Fibroblast of villous mesenchyme (primary cell): ENCODE measurements around the gene TCOF1. TPM values are rescaled to one million over a fixed set of nuclear protein-coding genes. Genes with fewer than 3 reads are reported as not detected.

Source experiments
- DNase-seq: peaks from one replicate; pipeline ENCODE4 v3.0.0-alpha.2; 2010; ENCODE audit warnings: low read depth
- H3K4me3 ChIP-seq: 2 replicates; pipeline ENCODE4 v1.5.1; 2011; ENCODE audit warnings: low read depth, mild to moderate bottlenecking, low read length
- total RNA-seq: library from RNA; depleted of rRNA; stranded (reverse); fragments of >200 nt; gene quantifications from 2 replicates; pipeline ENCODE4 v1.2.3, GENCODE V29; 2012
- TF ChIP-seq, protein P1 (sequence below): IDR thresholded peaks from 2 replicates; pipeline ENCODE4 v1.5.1; 2012; ENCODE audit warnings: low read depth, mild to moderate bottlenecking, low read length; ENCODE audit not compliant: insufficient read depth

The TCOF1 gene
- total RNA-seq, 1 donor: 23.7 TPM

DNA sequence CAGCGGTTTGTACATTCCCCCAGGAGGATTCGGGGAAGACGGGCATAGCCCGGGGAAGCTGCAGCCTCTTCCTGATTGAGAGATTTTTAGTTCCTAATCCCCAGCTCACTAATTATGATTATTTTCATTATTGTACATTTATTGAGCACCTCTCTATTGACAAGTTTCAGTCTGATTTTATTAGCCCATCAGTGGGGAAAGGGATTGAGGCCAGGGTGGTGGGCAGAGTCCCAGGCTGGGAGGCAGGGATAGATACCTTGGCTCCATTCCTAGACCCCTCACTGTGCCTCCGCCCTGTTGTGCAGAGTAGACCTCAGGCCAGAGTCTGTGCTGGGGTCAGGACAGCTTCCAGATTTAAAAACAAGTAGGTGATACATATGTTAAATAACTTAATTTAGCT is 27.2 kb downstream of the TCOF1 start:
- TF ChIP-seq, protein P1, sequence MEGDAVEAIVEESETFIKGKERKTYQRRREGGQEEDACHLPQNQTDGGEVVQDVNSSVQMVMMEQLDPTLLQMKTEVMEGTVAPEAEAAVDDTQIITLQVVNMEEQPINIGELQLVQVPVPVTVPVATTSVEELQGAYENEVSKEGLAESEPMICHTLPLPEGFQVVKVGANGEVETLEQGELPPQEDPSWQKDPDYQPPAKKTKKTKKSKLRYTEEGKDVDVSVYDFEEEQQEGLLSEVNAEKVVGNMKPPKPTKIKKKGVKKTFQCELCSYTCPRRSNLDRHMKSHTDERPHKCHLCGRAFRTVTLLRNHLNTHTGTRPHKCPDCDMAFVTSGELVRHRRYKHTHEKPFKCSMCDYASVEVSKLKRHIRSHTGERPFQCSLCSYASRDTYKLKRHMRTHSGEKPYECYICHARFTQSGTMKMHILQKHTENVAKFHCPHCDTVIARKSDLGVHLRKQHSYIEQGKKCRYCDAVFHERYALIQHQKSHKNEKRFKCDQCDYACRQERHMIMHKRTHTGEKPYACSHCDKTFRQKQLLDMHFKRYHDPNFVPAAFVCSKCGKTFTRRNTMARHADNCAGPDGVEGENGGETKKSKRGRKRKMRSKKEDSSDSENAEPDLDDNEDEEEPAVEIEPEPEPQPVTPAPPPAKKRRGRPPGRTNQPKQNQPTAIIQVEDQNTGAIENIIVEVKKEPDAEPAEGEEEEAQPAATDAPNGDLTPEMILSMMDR: no peak
- no peak overlapping the region for H3K4me3 ChIP-seq
- no peak for DNase-seq

DNA sequence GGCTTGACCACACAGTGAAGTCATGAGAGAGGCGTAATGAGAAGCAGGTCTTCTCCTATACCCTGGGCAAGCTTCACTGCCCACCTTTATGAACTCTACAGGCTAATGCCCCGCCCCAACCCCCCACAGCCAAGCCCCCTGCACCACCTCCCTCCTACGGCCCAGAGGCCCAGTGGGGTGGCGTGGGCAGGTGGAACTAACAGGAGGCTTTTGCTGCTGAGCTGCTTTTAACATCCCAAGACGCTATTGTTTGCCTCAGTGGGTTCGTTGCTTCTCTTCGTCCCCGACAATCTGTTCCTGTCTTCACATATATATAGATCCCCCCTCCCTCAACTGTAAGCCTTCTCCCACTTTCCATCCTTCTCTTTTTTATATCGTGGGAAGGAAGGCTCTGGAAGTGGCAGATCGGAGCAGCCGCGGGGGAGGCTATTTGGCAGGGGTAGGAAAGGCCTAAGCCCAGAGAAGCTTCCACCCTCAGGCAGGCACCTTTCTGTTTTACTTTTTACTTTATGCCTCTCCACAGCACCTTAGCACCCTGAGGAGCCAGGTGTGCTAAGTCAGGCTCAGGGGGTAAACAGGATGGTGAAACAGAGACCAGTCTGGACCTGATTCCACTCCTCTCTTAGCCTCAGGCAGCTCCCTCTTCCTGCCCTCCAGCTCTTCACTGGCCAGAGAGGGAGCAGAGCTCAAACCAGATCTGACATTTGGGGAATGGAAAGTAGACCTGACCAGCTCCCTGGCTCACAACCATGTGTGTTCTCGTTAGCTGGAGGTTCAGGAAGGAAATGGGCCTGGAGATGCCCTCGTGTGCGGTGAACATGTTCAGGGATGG is 28.7 kb downstream of the TCOF1 start:
- no peak for DNase-seq
- no peak overlapping the region for H3K4me3 ChIP-seq
- TF ChIP-seq, protein P1: no peak

DNA sequence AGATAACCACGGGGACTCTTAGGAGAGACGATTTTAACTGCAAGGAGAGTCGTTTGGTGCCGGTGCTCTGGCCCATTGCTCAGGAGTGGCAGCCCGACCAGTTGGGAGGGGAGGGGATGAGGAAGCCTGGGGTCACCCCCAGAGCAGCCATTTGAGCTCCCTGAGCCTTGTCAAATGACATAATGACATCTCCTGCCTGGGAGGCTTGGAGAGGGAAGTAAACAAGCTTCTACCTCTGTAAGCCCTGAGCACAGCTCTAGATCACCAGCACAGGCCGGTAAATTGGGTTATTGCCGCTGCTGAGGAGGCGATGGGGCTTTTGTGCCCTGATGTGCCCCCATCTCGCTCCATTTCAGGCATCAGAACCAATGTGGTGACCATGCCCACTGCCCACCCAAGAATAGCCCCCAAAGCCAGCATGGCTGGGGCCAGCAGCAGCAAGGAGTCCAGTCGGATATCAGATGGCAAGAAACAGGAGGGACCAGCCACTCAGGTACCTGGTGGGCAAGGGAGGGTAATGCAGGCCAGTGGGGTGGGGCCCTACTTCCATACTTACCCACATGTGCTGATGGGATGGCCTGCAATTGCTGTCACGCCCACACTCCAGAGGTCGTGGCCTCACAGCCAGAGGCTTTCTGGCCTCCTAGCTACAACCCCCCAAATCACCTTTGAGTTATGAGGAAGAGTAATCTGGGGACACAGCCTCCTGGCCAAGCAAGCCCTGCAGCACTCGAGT is 32.2 kb downstream of the TCOF1 start:
- DNase-seq: no peak
- H3K4me3 ChIP-seq: no peak overlapping the region
- TF ChIP-seq, protein P1: no peak

DNA sequence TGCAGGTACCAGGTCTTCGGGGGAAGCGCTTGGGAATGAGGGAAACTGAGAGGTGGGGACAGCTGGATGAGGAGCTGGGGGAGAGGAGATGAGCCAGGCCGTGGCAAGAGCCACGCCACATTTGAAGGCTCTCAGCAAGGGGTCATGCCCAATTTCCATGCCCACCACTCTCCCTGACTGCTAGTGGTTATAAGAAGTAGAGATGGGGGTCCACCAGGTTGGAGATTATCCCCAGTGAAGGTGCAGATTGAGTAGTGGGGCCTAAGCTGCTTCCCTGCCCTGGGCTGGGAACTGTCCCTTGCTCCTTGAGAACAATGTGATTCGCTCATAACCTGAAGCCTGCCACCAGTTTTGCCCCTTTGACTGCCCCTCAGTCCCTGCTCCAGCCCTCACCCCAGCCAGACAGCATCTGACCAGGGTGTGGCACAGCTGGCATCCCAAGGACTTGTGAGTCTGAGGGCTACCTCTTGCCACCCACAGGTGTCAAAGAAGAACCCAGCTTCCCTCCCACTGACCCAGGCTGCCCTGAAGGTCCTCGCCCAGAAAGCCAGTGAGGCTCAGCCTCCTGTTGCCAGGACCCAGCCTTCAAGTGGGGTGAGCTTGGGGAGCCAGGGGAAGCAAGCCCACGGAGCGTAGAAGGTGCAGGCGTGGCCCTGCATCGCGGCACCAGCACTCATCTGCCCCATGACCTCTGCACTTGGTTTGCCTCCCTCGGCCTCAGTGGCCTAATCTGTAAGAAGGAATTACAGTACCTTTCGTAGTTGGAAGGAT is 33.8 kb downstream of the TCOF1 start:
- no peak overlapping the region for H3K4me3 ChIP-seq
- TF ChIP-seq, protein P1: no peak
- DNase-seq: no peak

DNA sequence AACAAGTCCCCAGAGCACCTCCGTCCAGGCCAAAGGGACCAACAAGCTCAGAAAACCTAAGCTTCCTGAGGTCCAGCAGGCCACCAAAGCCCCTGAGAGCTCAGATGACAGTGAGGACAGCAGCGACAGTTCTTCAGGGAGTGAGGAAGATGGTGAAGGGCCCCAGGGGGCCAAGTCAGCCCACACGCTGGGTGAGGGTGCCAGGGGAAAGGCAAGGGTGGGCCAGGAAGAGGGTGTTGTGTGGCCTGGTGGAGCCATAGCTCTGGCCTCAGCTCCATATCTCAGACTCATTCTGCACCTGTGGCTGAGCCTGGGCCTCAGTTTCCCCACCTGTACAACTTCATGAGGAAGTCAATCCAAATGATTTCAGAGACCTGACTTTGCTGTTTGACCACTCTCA is 34.5 kb downstream of the TCOF1 start:
- no peak for DNase-seq
- TF ChIP-seq, protein P1: no peak
- no peak overlapping the region for H3K4me3 ChIP-seq

DNA sequence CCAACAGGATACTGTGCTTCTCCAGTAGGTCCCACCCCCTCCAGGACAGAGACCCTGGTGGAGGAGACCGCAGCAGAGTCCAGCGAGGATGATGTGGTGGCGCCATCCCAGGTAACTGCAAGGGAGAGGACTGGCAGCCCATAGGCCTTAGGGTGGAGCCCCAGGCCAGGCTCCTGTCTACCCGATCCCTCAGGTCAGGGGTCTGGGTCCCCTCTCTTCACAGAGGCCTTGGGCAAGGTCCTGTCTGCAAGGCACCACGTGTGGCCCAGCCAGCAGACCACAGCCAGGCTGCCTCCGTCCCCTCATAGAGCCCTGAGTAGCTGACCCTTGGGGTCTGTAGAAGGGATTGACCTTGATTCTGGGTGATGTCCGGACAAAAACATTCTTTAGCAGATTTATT is 35.2 kb downstream of the TCOF1 start:
- TF ChIP-seq, protein P1: no peak
- H3K4me3 ChIP-seq: no peak overlapping the region
- no peak for DNase-seq
